PC-9 (cell line): ENCODE data around the gene SLC35G4.

Experiments used
- CTCF ChIP-seq: fragments of 200-600 bp; sonication (generic); conservative IDR thresholded peaks from 2 replicates; pipeline ENCODE4 v1.6.1; 2017; ENCODE audit warnings: mixed run types, antibody characterized with exemption, mild to moderate bottlenecking, moderate library complexity
- EZH2 ChIP-seq: fragments of 200-600 bp; sonication (generic); IDR thresholded peaks from 2 replicates; pipeline ENCODE4 v1.8.0; 2017; ENCODE audit warnings: antibody characterized with exemption, low read depth

- TF ChIP-seq CTCF (no peak), EZH2 (no peak)
Observed at GRCh38 chr18:11649839-11650238, 40.4 kb downstream of the SLC35G4 start.
